ENCODE results near the gene RAD52. TPM values are rescaled to one million over a fixed set of nuclear protein-coding genes. Genes with fewer than 3 reads are reported as not detected.

Gene RAD52
- polyA plus RNA-seq, 3 donors: 0.79 to 14.3 (median 1.1) TPM

DNA sequence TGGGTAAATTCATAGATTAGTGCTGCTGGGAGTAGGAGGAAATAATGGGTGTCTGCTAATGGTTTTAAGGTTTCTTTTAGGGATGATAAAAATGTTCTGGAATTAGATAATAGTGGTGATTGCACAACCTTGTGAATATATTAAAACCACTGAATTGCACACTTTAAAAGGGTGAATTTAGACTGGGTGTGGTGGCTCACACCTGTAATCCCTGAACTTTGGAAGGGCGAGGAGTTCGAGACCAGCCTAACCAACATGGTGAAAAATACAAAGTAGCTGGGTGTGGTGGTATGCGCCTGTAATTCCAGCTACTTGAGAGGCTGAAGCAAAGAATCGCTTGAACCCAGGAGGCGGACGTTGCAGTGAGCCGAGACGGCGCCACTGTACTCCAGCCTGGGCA, 1.3 kb downstream of the RAD52 start:
- H3K4me3 Mint-ChIP-seq: peak overlapping the region in 1 of 2 donors; percentile 95
- no peaks in the 10 kb centered on the region for H3K27me3 ChIP-seq (ENCODE audit: control insufficient read depth in 2 of 2, insufficient read depth in 2 of 2, low read length in 2 of 2)
- peaks cover 16 to 19% of the 10 kb centered on the region in 2 donors for H3K4me1 ChIP-seq (ENCODE audit: control insufficient read depth in 1 of 2, insufficient read depth in 2 of 2, low read length in 2 of 2)
- peaks cover 15 to 25% of the 10 kb centered on the region in 2 donors for H3K36me3 Mint-ChIP-seq
- 83% methylated on average over 8 of the region's 9 CpGs for WGBS (ENCODE audit: insufficient coverage)
- H3K9me3 ChIP-seq (replicated peaks in 1 of 2; ENCODE audit: control insufficient read depth in 1 of 2, insufficient read depth in 1 of 2, low read length in 2 of 2): no peaks in the 10 kb centered on the region
- peak overlapping the region; percentile 96 for H2AFZ ChIP-seq (ENCODE audit: insufficient read depth, low read depth, low read length, poor library complexity, severe bottlenecking)
- H3K36me3 ChIP-seq (replicated peaks in 1 of 2; ENCODE audit: control insufficient read depth in 1 of 2, insufficient read depth in 2 of 2, low read length in 2 of 2): peaks cover 6 to 17% of the 10 kb centered on the region in 2 donors
- DNase-seq: no peak
- H3K9ac ChIP-seq (ENCODE audit: insufficient read depth, low read length, poor library complexity, severe bottlenecking): no peak overlapping the region
- TF ChIP-seq, protein P1, sequence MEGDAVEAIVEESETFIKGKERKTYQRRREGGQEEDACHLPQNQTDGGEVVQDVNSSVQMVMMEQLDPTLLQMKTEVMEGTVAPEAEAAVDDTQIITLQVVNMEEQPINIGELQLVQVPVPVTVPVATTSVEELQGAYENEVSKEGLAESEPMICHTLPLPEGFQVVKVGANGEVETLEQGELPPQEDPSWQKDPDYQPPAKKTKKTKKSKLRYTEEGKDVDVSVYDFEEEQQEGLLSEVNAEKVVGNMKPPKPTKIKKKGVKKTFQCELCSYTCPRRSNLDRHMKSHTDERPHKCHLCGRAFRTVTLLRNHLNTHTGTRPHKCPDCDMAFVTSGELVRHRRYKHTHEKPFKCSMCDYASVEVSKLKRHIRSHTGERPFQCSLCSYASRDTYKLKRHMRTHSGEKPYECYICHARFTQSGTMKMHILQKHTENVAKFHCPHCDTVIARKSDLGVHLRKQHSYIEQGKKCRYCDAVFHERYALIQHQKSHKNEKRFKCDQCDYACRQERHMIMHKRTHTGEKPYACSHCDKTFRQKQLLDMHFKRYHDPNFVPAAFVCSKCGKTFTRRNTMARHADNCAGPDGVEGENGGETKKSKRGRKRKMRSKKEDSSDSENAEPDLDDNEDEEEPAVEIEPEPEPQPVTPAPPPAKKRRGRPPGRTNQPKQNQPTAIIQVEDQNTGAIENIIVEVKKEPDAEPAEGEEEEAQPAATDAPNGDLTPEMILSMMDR (IDR thresholded peaks at IDR 0.05): no peak
- intact Hi-C loops (cut with micrococcal nuclease): loop anchor here (5.0 to 10.0 kb wide), 3 partner anchors 36 to 383 kb away; no protein-coding TSS in a partner anchor
- H3K4me1 Mint-ChIP-seq: peaks cover 30% of the 10 kb centered on the region
- peak overlapping the region in 2 of 7 donors; percentile 50 to 62 for H3K27ac Mint-ChIP-seq
- H4K20me1 ChIP-seq (ENCODE audit: insufficient read depth, low read length): no peaks in the 10 kb centered on the region
- peak overlapping the region; percentile 82 for H3K4me2 ChIP-seq (replicated peaks; ENCODE audit: extremely low read depth, low read length, poor library complexity, severe bottlenecking)
- no peaks in the 10 kb centered on the region for H3K9me3 Mint-ChIP-seq
- H3K27me3 Mint-ChIP-seq (ENCODE audit: low read depth in 3 of 3): no peaks in the 10 kb centered on the region
- H3K4me3 ChIP-seq (replicated peaks in 1 of 3; ENCODE audit: low read depth in 2 of 3, low read length in 3 of 3): peak overlapping the region in 1 of 3 experiments; percentile 89
- H3K79me2 ChIP-seq (ENCODE audit: insufficient read depth, low read length): peaks cover 52% of the 10 kb centered on the region
- H3K27ac ChIP-seq (ENCODE audit: low read depth in 1 of 2, low read length in 2 of 2): no peak overlapping the region

DNA sequence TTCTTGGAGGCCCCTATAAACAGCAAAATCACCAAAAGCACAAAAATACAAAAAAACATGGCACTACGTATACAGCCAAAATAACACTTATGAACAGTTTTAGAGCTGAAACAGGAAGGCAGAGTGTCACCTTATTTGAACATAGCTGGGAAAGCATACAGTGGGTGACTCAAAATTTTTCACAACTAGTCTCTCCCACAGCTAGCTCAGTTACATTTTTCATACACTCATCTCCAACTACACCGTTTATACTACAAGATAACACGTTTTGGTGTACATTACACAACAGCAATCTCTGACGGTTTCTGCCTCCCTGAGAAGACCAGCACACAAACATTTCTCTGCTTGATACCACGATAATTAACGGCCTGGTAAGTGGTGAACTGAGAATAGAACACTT, 2.9 kb downstream of the RAD52 start:
- Mint-ChIP-seq H3K4me1 (peaks cover 22% of the 10 kb centered on the region), H3K27ac (peak overlapping the region in 2 of 7 donors; percentile 39 to 87), H3K9me3 (no peaks in the 10 kb centered on the region), H3K4me3 (no peak overlapping the region), H3K27me3 (ENCODE audit: low read depth in 3 of 3) (peaks cover 0 to 3% (median 0%) of the 10 kb centered on the region in 3 donors), H3K36me3 (peaks cover 17 to 33% of the 10 kb centered on the region in 2 donors)
- no peak overlapping the region for H3K4me3 ChIP-seq (replicated peaks in 1 of 3; ENCODE audit: low read depth in 2 of 3, low read length in 3 of 3)
- H3K9ac ChIP-seq (ENCODE audit: insufficient read depth, low read length, poor library complexity, severe bottlenecking): no peak overlapping the region
- no peaks in the 10 kb centered on the region for H3K9me3 ChIP-seq (replicated peaks in 1 of 2; ENCODE audit: control insufficient read depth in 1 of 2, insufficient read depth in 1 of 2, low read length in 2 of 2)
- no peaks in the 10 kb centered on the region for H3K27me3 ChIP-seq (ENCODE audit: control insufficient read depth in 2 of 2, insufficient read depth in 2 of 2, low read length in 2 of 2)
- peaks cover 6 to 26% of the 10 kb centered on the region in 2 donors for H3K36me3 ChIP-seq (replicated peaks in 1 of 2; ENCODE audit: control insufficient read depth in 1 of 2, insufficient read depth in 2 of 2, low read length in 2 of 2)
- no peak overlapping the region for H3K27ac ChIP-seq (ENCODE audit: low read depth in 1 of 2, low read length in 2 of 2)
- peaks cover 11 to 12% of the 10 kb centered on the region in 2 donors for H3K4me1 ChIP-seq (ENCODE audit: control insufficient read depth in 1 of 2, insufficient read depth in 2 of 2, low read length in 2 of 2)
- H3K4me2 ChIP-seq (replicated peaks; ENCODE audit: extremely low read depth, low read length, poor library complexity, severe bottlenecking): no peak overlapping the region
- TF ChIP-seq, protein P1 (IDR thresholded peaks at IDR 0.05): no peak
- H2AFZ ChIP-seq (ENCODE audit: insufficient read depth, low read depth, low read length, poor library complexity, severe bottlenecking): no peak overlapping the region
- DNase-seq: no peak
- H4K20me1 ChIP-seq (ENCODE audit: insufficient read depth, low read length): no peaks in the 10 kb centered on the region
- intact Hi-C loops (cut with micrococcal nuclease): loop anchor here (5.0 to 10.0 kb wide), 3 partner anchors 34 to 382 kb away; no protein-coding TSS in a partner anchor
- H3K79me2 ChIP-seq (ENCODE audit: insufficient read depth, low read length): peaks cover 57% of the 10 kb centered on the region
- 66% methylated on average over 2 of the region's 6 CpGs for WGBS (ENCODE audit: insufficient coverage)

Measured in CD14-positive monocyte (primary cell).